WTC11 (cell line): Measurements from ENCODE around the gene CST5. TPM values are rescaled to one million over a fixed set of nuclear protein-coding genes. Genes with fewer than 3 reads are reported as not detected.

Source experiments
- ATAC-seq: fragments of 200-7000 bp; cut with Tn5 transposase; 2 replicates; pipeline ENCODE4 v1.10.0; 2021; ENCODE audit warnings: mild to moderate bottlenecking, moderate library complexity
- Bru-seq: library from RNA; stranded (reverse); fragments of 400-500 nt; gene quantifications from one replicate; lab custom pipeline; 2021; lab: Mats Ljungman, UMichigan
- CTCF ChIA-PET: fragments of 300-600 bp; sonication (Branson Sonifier 250); formaldehyde crosslinking; loops from one replicate; lab custom pipeline; 2021; ENCODE audit warnings: antibody characterized with exemption; lab: Charles Lee
- POLR2A ChIA-PET: fragments of 350-600 bp; sonication (Branson Sonifier 250); formaldehyde crosslinking; loops from one replicate; lab custom pipeline; 2021; ENCODE audit warnings: antibody characterized with exemption; lab: Charles Lee
- DNase-seq: peaks from one replicate; pipeline ENCODE4 v3.0.0; 2021; ENCODE audit warnings: low spot score
- H3K27ac Mint-ChIP-seq: 2 replicates; pipeline ENCODE4 v1.8.0; 2021; ENCODE audit warnings: mixed read lengths
- H3K27me3 Mint-ChIP-seq: 2 replicates; pipeline ENCODE4 v1.8.0; 2021; ENCODE audit warnings: low read depth, mild to moderate bottlenecking, moderate library complexity, mixed read lengths
- H3K36me3 Mint-ChIP-seq: 2 replicates; pipeline ENCODE4 v1.8.0; 2021; ENCODE audit warnings: mixed read lengths
- H3K4me1 Mint-ChIP-seq: 2 replicates; pipeline ENCODE4 v1.8.0; 2022; ENCODE audit warnings: mixed read lengths
- H3K4me3 Mint-ChIP-seq: 2 replicates; pipeline ENCODE4 v1.8.0; 2021; ENCODE audit warnings: mild to moderate bottlenecking, moderate library complexity, mixed read lengths
- H3K9me3 Mint-ChIP-seq: 2 replicates; pipeline ENCODE4 v1.8.0; 2021; ENCODE audit warnings: mixed read lengths
- CREB1 ChIP-seq: sonication (generic); formaldehyde crosslinking; IDR thresholded peaks from 2 replicates; pipeline ENCODE4 v1.8.0; 2023; ENCODE audit warnings: mild to moderate bottlenecking, missing genetic modification reagents
- E2F4 ChIP-seq: sonication (generic); formaldehyde crosslinking; IDR thresholded peaks from 2 replicates; pipeline ENCODE4 v1.8.1; 2022; ENCODE audit warnings: low read depth, mild to moderate bottlenecking, moderate library complexity, missing genetic modification reagents, borderline replicate concordance
- GABPB1 ChIP-seq: sonication (generic); formaldehyde crosslinking; IDR thresholded peaks from 2 replicates; pipeline ENCODE4 v1.8.1; 2023; ENCODE audit warnings: mild to moderate bottlenecking, missing genetic modification reagents
- GRHL2 ChIP-seq: fragments of 250-450 bp; sonication (Bioruptor Pico); IDR thresholded peaks from 2 replicates; pipeline ENCODE4 v1.8.0; 2022; ENCODE audit warnings: mild to moderate bottlenecking, moderate library complexity; ENCODE audit not compliant: insufficient replicate concordance, severe bottlenecking
- NFE2L1 ChIP-seq: sonication (generic); formaldehyde crosslinking; IDR thresholded peaks from 2 replicates; pipeline ENCODE4 v1.8.1; 2023; ENCODE audit warnings: missing genetic modification reagents
- NFYB ChIP-seq: sonication (generic); formaldehyde crosslinking; conservative IDR thresholded peaks from 2 replicates; pipeline ENCODE4 v1.8.0; 2022; ENCODE audit warnings: low read depth, missing genetic modification reagents
- PRRX2 ChIP-seq: fragments of 250-450 bp; sonication (Bioruptor Pico); IDR thresholded peaks from 2 replicates; pipeline ENCODE4 v1.8.0; 2021; ENCODE audit warnings: mild to moderate bottlenecking
- STAT6 ChIP-seq: sonication (generic); formaldehyde crosslinking; conservative IDR thresholded peaks from 2 replicates; pipeline ENCODE4 v1.8.1; 2023; ENCODE audit warnings: mild to moderate bottlenecking, low read depth, missing genetic modification reagents, moderate library complexity
- ZNF396 ChIP-seq: fragments of 250-450 bp; sonication (Bioruptor Pico); IDR thresholded peaks from 2 replicates; pipeline ENCODE4 v1.8.0; 2021; ENCODE audit warnings: mild to moderate bottlenecking, moderate library complexity, borderline replicate concordance
- long read RNA-seq, 3 experiments: library from RNA in 1 of 3; library from capped mRNA in 1 of 3; library from polyadenylated mRNA in 1 of 3; unstranded in 2 of 3; stranded (forward) in 1 of 3; transcript quantifications; one replicate each; pipeline ENCODE4 v2.0.0, GENCODE V29; 2021
- total RNA-seq: library from RNA; stranded (reverse); gene quantifications from 3 replicates; pipeline ENCODE4 v1.2.3, GENCODE V29; 2021
- TF ChIP-seq, protein P1 (sequence below): sonication (generic); formaldehyde crosslinking; IDR thresholded peaks from 2 replicates; pipeline ENCODE4 v1.8.0; 2022; ENCODE audit warnings: mild to moderate bottlenecking, missing genetic modification reagents
- TF ChIP-seq, protein P2 (sequence below): sonication (generic); formaldehyde crosslinking; IDR thresholded peaks from 2 replicates; pipeline ENCODE4 v1.8.1; 2023; ENCODE audit warnings: mild to moderate bottlenecking, missing genetic modification reagents, moderate library complexity
- TF ChIP-seq, protein P3 (sequence below): sonication (generic); formaldehyde crosslinking; IDR thresholded peaks from 2 replicates; pipeline ENCODE4 v1.8.0; 2022; ENCODE audit warnings: mild to moderate bottlenecking, missing genetic modification reagents
- TF ChIP-seq, protein P4 (sequence below): sonication (generic); formaldehyde crosslinking; IDR thresholded peaks from 2 replicates; pipeline ENCODE4 v1.8.0; 2022; ENCODE audit warnings: mild to moderate bottlenecking, missing genetic modification reagents
- TF ChIP-seq, protein P5 (sequence below): fragments of 250-450 bp; sonication (Bioruptor Pico); IDR thresholded peaks from 2 replicates; pipeline ENCODE4 v1.9.0; 2021; ENCODE audit warnings: mild to moderate bottlenecking
- TF ChIP-seq, protein P6 (sequence below): sonication (generic); formaldehyde crosslinking; IDR thresholded peaks from 2 replicates; pipeline ENCODE4 v1.8.0; 2023; ENCODE audit warnings: missing genetic modification reagents

The CST5 gene, protein sequence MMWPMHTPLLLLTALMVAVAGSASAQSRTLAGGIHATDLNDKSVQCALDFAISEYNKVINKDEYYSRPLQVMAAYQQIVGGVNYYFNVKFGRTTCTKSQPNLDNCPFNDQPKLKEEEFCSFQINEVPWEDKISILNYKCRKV
- total RNA-seq: not detected in 3 replicates
- Bru-seq, nascent RNA: not detected
- long read RNA-seq, experiment 1: 0 reads
- long read RNA-seq, experiment 2: 0 reads
- long read RNA-seq, experiment 3: 0 reads

- ChIA-PET POLR2A (no interaction called here), CTCF (no interaction called here)
- H3K27me3 Mint-ChIP-seq: no peaks in the 10 kb centered on the region; the same call in 1 of the 2 replicates
- ATAC-seq (no peak), DNase-seq (no peak)
- peaks cover 16% of the 10 kb centered on the region for H3K4me1 Mint-ChIP-seq
- H3K27ac Mint-ChIP-seq: no peak within 1 kb of the TSS
- no peaks in the 10 kb centered on the region for H3K9me3 Mint-ChIP-seq
- no peak within 1 kb of the TSS for H3K4me3 Mint-ChIP-seq
- H3K36me3 Mint-ChIP-seq: no peaks in the 10 kb centered on the region
- TF ChIP-seq, protein P1, sequence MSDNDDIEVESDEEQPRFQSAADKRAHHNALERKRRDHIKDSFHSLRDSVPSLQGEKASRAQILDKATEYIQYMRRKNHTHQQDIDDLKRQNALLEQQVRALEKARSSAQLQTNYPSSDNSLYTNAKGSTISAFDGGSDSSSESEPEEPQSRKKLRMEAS (CRISPR knock-in tag): no peak
- TF ChIP-seq, protein P2, sequence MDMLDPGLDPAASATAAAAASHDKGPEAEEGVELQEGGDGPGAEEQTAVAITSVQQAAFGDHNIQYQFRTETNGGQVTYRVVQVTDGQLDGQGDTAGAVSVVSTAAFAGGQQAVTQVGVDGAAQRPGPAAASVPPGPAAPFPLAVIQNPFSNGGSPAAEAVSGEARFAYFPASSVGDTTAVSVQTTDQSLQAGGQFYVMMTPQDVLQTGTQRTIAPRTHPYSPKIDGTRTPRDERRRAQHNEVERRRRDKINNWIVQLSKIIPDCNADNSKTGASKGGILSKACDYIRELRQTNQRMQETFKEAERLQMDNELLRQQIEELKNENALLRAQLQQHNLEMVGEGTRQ (CRISPR knock-in tag): no peak
- no peak for TF ChIP-seq PRRX2 (CRISPR knock-in tag)
- TF ChIP-seq, protein P3, sequence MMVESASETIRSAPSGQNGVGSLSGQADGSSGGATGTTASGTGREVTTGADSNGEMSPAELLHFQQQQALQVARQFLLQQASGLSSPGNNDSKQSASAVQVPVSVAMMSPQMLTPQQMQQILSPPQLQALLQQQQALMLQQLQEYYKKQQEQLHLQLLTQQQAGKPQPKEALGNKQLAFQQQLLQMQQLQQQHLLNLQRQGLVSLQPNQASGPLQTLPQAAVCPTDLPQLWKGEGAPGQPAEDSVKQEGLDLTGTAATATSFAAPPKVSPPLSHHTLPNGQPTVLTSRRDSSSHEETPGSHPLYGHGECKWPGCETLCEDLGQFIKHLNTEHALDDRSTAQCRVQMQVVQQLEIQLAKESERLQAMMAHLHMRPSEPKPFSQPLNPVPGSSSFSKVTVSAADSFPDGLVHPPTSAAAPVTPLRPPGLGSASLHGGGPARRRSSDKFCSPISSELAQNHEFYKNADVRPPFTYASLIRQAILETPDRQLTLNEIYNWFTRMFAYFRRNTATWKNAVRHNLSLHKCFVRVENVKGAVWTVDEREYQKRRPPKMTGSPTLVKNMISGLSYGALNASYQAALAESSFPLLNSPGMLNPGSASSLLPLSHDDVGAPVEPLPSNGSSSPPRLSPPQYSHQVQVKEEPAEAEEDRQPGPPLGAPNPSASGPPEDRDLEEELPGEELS (CRISPR knock-in tag): no peak
- TF ChIP-seq, protein P4, sequence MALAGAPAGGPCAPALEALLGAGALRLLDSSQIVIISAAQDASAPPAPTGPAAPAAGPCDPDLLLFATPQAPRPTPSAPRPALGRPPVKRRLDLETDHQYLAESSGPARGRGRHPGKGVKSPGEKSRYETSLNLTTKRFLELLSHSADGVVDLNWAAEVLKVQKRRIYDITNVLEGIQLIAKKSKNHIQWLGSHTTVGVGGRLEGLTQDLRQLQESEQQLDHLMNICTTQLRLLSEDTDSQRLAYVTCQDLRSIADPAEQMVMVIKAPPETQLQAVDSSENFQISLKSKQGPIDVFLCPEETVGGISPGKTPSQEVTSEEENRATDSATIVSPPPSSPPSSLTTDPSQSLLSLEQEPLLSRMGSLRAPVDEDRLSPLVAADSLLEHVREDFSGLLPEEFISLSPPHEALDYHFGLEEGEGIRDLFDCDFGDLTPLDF (CRISPR knock-in tag): no peak
- TF ChIP-seq, protein P5, sequence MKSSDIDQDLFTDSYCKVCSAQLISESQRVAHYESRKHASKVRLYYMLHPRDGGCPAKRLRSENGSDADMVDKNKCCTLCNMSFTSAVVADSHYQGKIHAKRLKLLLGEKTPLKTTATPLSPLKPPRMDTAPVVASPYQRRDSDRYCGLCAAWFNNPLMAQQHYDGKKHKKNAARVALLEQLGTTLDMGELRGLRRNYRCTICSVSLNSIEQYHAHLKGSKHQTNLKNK (CRISPR knock-in tag): no peak
- no peak for TF ChIP-seq GABPB1 (CRISPR knock-in tag)
- no peak for TF ChIP-seq NFE2L1 (CRISPR knock-in tag)
- TF ChIP-seq STAT6 (CRISPR knock-in tag): no peak
- no peak for TF ChIP-seq E2F4 (CRISPR knock-in tag)
- no peak for TF ChIP-seq GRHL2 (CRISPR knock-in tag)
- TF ChIP-seq CREB1: no peak
- TF ChIP-seq, protein P6, sequence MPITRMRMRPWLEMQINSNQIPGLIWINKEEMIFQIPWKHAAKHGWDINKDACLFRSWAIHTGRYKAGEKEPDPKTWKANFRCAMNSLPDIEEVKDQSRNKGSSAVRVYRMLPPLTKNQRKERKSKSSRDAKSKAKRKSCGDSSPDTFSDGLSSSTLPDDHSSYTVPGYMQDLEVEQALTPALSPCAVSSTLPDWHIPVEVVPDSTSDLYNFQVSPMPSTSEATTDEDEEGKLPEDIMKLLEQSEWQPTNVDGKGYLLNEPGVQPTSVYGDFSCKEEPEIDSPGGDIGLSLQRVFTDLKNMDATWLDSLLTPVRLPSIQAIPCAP: no peak
- no peak for TF ChIP-seq ZNF396 (CRISPR knock-in tag)
- TF ChIP-seq NFYB (CRISPR knock-in tag): no peak
Measured at GRCh38 chr20:23879328-23879798, at the start of gene CST5. TSS of gene CST5 (minus strand) at chr20:23879748. CDS start at chr20:23879676, 72 bp downstream.
